Prostate gland (tissue), 2 donors: ENCODE data around the gene BTBD19. TPM values are rescaled to one million over a fixed set of nuclear protein-coding genes. Genes with fewer than 3 reads are reported as not detected.

Source experiments
- DNase-seq: peaks from one replicate; pipeline ENCODE4 v3.0.0-alpha.2; 2019; ENCODE audit warnings: low spot score
- H3K27ac ChIP-seq, 2 donors: fragments of 200-600 bp; sonication (generic); 2 replicates each; pipeline ENCODE4 v1.5.1; 2017 to 2019
- H3K27me3 ChIP-seq: fragments of 200-600 bp; sonication (generic); replicated peaks from 2 replicates; pipeline ENCODE4 v1.5.1; 2019; ENCODE audit not compliant: insufficient read depth
- H3K36me3 ChIP-seq, 2 donors: fragments of 200-600 bp; sonication (generic); 1 replicate in 1 of 2; 2 replicates in 1 of 2; pipeline versions ENCODE4 v1.5.1 to v1.8.1; 2017 to 2019
- H3K4me1 ChIP-seq: fragments of 200-600 bp; sonication (generic); replicated peaks from 2 replicates; pipeline ENCODE4 v1.5.1; 2019
- H3K4me3 ChIP-seq, 2 donors: fragments of 200-600 bp; sonication (generic); 2 replicates each; pipeline ENCODE4 v1.5.1; 2017 to 2019
- H3K9me3 ChIP-seq: fragments of 200-600 bp; sonication (generic); 2 replicates; pipeline ENCODE4 v1.5.1; 2017
- CTCF ChIP-seq, 4 experiments: fragments of 200-600 bp in 2 of 4; fragments of 450-650 bp in 2 of 4; sonication (generic) in 2 of 4; IDR thresholded peaks; 1 replicate in 3 of 4; 2 replicates in 1 of 4; pipeline ENCODE4 v1.5.1; 2016 to 2019; ENCODE audit warnings: antibody characterized with exemption in 4 of 4, mild to moderate bottlenecking in 2 of 4, moderate library complexity in 2 of 4
- POLR2A ChIP-seq: fragments of 450-650 bp; IDR thresholded peaks from one replicate; pipeline ENCODE4 v1.6.1; 2016; ENCODE audit warnings: antibody characterized with exemption, mild to moderate bottlenecking
- POLR2AphosphoS5 ChIP-seq: sonication (generic); formaldehyde crosslinking; IDR thresholded peaks from one replicate; pipeline ENCODE4 v1.6.1; 2017; ENCODE audit warnings: antibody characterized with exemption
- WGBS: methylation state at CpG from one replicate; pipeline ENCODE4 v1.1.5; 2018; 5-methylcytosine and 5-hydroxymethylcytosine counted together
- intact Hi-C: fragments of 100-400 bp; cut with DNase I; formaldehyde crosslinking; loops from one replicate; pipeline ENCODE4 v1.14.2; 2022
- total RNA-seq, 2 donors: library from RNA; depleted of rRNA; stranded (reverse); fragments of >200 nt; gene quantifications; one replicate each; pipeline ENCODE4 v1.1.0, GENCODE V29; 2016

Gene BTBD19
- total RNA-seq, 2 donors from 2014 or later, result 0.50 to 10.5 TPM

GRCh38 chr1:44778705-44779576 is 29.4 kb upstream of the BTBD19 start:
- peaks cover 5% of the 10 kb centered on the region for H3K4me1 ChIP-seq
- H3K36me3 ChIP-seq, result peaks cover 4 to 5% of the 10 kb centered on the region in 2 donors
- intact Hi-C loops, result loop anchor here (5.0 to 10.0 kb wide), 2 partner anchors 233 to 526 kb away; partner anchors contain the start of genes HECTD3 and UROD
- no peak overlapping the region for H3K27ac ChIP-seq
- DNase-seq, result no peak
- no peak for TF ChIP-seq POLR2A
- no peak for TF ChIP-seq CTCF (IDR thresholded peaks at IDR 0.05)
- no peak for TF ChIP-seq POLR2AphosphoS5
- H3K9me3 ChIP-seq, result no peaks in the 10 kb centered on the region
- WGBS, result 93% methylated on average over 6 of the region's 6 CpGs
- H3K4me3 ChIP-seq, result no peak overlapping the region
- H3K27me3 ChIP-seq, result no peaks in the 10 kb centered on the region

- no peaks in the 10 kb centered on the region for H3K27me3 ChIP-seq
- no peak for DNase-seq
- no peak overlapping the region for H3K4me3 ChIP-seq
- H3K36me3 ChIP-seq, result peaks cover 4 to 5% of the 10 kb centered on the region in 2 donors
- no peak overlapping the region for H3K27ac ChIP-seq
- WGBS, result 84% methylated on average over 14 of the region's 14 CpGs
- no peaks in the 10 kb centered on the region for H3K9me3 ChIP-seq
- intact Hi-C loops, result no loop called here
- H3K4me1 ChIP-seq, result peaks cover 5% of the 10 kb centered on the region
- TF ChIP-seq POLR2AphosphoS5 (no peak), POLR2A (no peak), CTCF (IDR thresholded peaks at IDR 0.05) (no peak)
These were observed 27.7 kb upstream of the BTBD19 start for GRCh38 chr1:44780583-44781121.

GRCh38 chr1:44783697-44784093 is 24.6 kb upstream of the BTBD19 start:
- intact Hi-C loops, result no loop called here
- Histone ChIP-seq H3K9me3 (no peaks in the 10 kb centered on the region), H3K27me3 (no peaks in the 10 kb centered on the region), H3K36me3 (no peaks in the 10 kb centered on the region), H3K4me3 (peak overlapping the region; percentile 20 to 31), H3K4me1 (no peaks in the 10 kb centered on the region), H3K27ac (peak overlapping the region in 1 of 2 donors; percentile 21)
- TF ChIP-seq POLR2AphosphoS5 (peak; percentile 35), CTCF (IDR thresholded peaks at IDR 0.05) (no peak)
- peak; percentile 63 for DNase-seq
- WGBS, result 27% methylated on average over 8 of the region's 8 CpGs

- DNase-seq, result no peak
- Histone ChIP-seq H3K9me3 (no peaks in the 10 kb centered on the region), H3K4me3 (peak overlapping the region; percentile 20 to 31), H3K27ac (peak overlapping the region in 1 of 2 donors; percentile 21), H3K36me3 (no peaks in the 10 kb centered on the region), H3K27me3 (no peaks in the 10 kb centered on the region), H3K4me1 (no peaks in the 10 kb centered on the region)
- TF ChIP-seq CTCF (IDR thresholded peaks at IDR 0.05) (no peak), POLR2AphosphoS5 (no peak), POLR2A (no peak)
- intact Hi-C loops, result loop anchor here (5.0 kb wide), 1 partner anchor 52 kb away; the partner anchor contains the start of gene RNU5D-1
- WGBS, result 10% methylated on average over 60 of the region's 71 CpGs
These were observed 24.0 kb upstream of the BTBD19 start for GRCh38 chr1:44784094-44785028.
